A172 (cell line): ENCODE data around the gene ADIPOR2. TPM values are rescaled to one million over a fixed set of nuclear protein-coding genes. Genes with fewer than 3 reads are reported as not detected.
"Not testable (repeated sequence)": the region's sequence is repeated elsewhere in the genome, so short reads cannot be mapped to it uniquely, and the experiment has no call there.

Source experiments
- DNase-seq: peaks from one replicate; pipeline ENCODE4 v3.0.0-alpha.2; 2015; ENCODE audit warnings: low spot score
- total RNA-seq: library from RNA; depleted of rRNA; stranded (reverse); fragments of >200 nt; shearing (Covaris generic); gene quantifications from 2 replicates; pipeline ENCODE4 v1.2.3, GENCODE V29; 2014

ADIPOR2 gene
- total RNA-seq, 1 experiment from 2014 or later: 14.1 TPM

DNA sequence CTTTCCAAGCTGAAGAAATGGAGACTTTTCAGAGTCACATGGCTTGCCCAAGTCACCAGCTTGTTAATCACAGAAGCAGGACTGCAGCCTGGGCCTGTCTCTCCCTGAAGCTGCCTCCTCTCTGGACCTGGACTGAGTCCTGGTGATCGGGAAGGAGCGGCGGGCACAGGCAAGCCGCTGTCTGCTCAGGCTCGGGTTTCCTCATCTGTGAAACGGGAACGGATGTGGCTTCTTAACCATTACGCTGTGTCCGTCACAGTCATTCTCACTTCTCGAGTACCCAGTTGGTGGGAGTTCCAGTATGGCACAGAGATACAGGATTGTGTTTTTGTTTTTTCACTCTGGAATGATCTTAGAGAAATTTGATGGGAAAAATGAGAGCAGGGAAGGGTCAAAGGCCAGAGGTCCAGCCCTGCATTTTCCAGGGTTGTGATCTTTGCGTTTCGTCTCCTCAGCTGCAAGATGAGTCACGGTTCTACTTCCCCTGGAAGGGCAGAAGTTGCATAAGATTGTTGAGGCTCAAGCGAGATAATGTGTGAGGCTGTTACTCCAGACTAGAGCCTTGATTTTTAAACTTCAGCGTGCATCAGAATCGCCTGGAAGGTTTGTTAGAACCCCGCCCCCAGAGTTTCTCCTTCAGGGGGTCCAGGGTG lies 121.9 kb downstream of the ADIPOR2 start:
- DNase-seq: no peak

GRCh38 chr12:1814266-1814665 lies 123.4 kb downstream of the ADIPOR2 start:
- no peak for DNase-seq

DNA sequence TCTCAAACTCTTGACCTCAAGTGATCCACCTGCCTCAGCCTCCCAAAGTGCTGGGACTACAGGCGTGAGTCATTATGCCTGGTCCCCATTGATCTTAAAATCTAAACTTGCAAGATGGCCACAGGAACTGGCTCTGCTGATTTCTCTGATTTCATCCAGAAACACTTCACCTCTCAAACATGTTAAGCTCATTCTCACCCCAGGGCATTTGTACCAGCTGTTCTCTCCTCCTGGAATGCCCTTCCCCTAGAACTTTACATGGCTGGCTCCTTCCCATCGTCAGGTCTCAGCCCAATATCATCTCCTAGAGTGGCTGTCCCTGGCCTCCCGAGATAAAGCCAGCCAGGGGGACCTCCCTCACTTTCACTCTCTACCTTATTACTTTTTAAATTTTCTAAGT lies 124.2 kb downstream of the ADIPOR2 start:
- DNase-seq: no peak

GRCh38 chr12:1815814-1816729 lies 125.2 kb downstream of the ADIPOR2 start:
- no peak for DNase-seq

GRCh38 chr12:1816730-1817348 lies 126.0 kb downstream of the ADIPOR2 start:
- no peak for DNase-seq

- DNase-seq: not testable (repeated sequence)
Measured at GRCh38 chr12:1817928-1818327, 127.1 kb downstream of the ADIPOR2 start.

DNA sequence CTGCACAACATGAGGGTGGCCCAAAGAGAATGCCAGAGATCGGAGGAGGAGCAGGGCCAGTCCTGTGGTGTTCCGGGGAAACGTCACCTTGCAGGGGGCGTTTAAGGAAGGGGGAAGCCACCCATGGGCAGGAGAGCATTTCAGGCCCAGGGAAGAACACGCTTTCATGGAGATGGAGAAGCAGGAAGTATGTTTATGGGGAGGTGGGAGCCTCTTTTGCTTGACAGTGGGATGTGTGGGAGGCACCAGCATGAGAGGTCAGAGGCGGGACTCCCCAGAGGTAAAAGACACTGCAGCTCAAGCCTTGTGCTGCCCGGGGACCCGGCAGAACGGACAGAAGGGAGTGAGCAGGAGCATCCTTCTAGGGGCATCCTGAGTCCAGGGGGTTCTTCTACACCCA lies 128.2 kb downstream of the ADIPOR2 start:
- DNase-seq: no peak

- no peak for DNase-seq
Measured at GRCh38 chr12:1819571-1819970, 128.7 kb downstream of the ADIPOR2 start.

GRCh38 chr12:1820191-1820895 lies 129.5 kb downstream of the ADIPOR2 start, which contains the start of gene LRTM2:
Gene LRTM2, plus strand, starts transcription at chr12:1820565. Its CDS starts 7,584 bp downstream, at chr12:1828149.
- DNase-seq: no peak

GRCh38 chr12:1820896-1821291 lies 130.0 kb downstream of the ADIPOR2 start:
- no peak for DNase-seq

DNA sequence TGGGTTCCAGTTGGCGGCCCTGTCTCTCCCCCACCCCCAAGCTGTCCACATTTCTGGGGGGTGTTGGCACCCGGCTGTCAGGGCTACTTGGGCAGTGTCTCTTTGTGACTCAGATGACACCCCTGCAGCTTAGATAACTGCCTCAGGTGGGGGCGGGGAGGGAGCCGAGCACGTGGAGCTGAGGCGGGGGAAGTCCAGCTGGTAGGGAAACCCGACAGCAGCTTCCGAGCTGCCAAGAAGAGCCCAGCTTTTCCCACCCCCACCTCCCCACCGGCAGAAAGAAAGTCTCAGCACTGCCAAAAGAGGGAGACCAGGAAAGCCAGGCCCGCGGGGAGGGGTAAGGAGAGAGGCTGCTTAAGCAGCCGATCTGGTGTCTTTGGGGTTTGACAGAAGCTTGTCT lies 130.9 kb downstream of the ADIPOR2 start:
- no peak for DNase-seq

- DNase-seq: no peak
Measured at GRCh38 chr12:1822699-1823098, 131.8 kb downstream of the ADIPOR2 start.

DNA sequence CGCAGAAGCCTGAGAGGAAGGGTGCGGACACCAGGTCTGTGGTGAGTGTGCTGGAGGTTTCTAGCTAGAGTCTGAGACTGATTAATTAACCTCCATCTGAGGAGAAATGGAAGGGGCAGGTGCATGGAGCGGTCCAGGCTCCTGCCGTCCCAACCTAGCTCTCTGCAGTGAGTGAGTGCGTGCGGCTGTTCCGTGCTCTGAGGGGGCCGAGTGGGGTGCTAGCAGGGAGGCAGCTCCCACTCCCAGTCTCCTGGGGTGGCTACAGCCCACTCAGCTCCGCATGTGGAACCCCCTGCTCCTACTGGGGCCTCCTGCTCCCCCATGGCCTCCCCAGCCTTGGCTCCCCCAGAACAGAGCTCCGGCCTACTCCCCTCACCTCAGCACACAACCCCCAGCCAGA lies 132.4 kb downstream of the ADIPOR2 start:
- DNase-seq: no peak

DNA sequence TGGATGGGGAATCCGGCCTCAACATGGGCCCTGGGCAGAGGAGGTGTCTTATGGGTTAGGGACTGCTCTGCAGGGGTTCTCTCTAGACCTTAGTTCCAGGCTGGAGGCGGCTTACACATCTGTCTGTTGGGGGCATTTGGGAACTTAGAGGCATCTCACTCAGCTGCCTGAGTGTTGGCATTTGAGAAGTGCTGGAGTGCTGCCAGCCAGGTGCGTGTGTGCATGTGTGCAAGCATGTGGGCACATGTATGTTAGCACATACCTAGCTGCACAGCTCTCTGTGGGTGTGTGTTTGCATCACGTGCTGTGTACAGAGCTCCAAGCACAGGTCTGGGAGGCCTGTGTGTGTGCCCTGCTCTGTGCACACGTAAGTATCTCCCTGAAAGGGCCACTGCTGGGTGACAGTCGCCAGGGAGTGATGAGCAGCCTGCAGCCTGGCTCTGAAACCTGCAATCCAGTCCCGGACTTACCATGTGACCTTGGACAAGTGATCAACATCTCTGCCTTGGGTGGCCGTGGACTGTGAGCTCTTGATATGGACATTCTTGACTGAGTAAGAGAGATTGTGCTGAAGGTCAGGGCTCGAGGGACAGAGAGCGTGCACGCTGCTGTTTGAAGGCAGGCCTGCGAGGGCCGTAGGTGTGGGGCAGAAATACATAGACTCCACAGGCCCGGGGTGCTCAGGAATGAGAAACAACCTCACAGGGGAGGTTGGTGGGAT lies 134.7 kb downstream of the ADIPOR2 start:
- no peak for DNase-seq

GRCh38 chr12:1826401-1826800 lies 135.5 kb downstream of the ADIPOR2 start:
- DNase-seq: no peak

GRCh38 chr12:1826867-1827705 lies 136.2 kb downstream of the ADIPOR2 start:
- DNase-seq: no peak

- no peak for DNase-seq
Measured at GRCh38 chr12:1827826-1828805, 137.2 kb downstream of the ADIPOR2 start.

GRCh38 chr12:1828856-1829255 lies 138.0 kb downstream of the ADIPOR2 start:
- no peak for DNase-seq

- no peak for DNase-seq
Measured at GRCh38 chr12:1829306-1829900, 138.5 kb downstream of the ADIPOR2 start.
